HEK293 (cell line): ENCODE data around the gene ACOT9.

Experiments used
- CTCF ChIA-PET: fragments of 350-600 bp; formaldehyde crosslinking; extraction: SDS; loops from one replicate; lab custom pipeline; 2021; ENCODE audit warnings: antibody characterized with exemption; lab: Yijun Ruan, JAX
- POLR2A ChIA-PET: fragments of 300-600 bp; formaldehyde crosslinking; extraction: SDS; loops from one replicate; lab custom pipeline; 2020; ENCODE audit warnings: antibody characterized with exemption, inconsistent platforms; lab: Yijun Ruan, JAX
- H3K27ac ChIP-seq: fragments of 200-500 bp; sonication (Bioruptor generic); 2 replicates; pipeline ENCODE4 v1.5.1; 2014; ENCODE audit warnings: low read depth, low read length, control low read depth, inconsistent platforms; ENCODE audit errors: extremely low read depth
- H3K36me3 ChIP-seq, 2 experiments: fragments of 200-500 bp in 1 of 2; sonication (Bioruptor generic) in 1 of 2; 1 replicate in 1 of 2; 2 replicates in 1 of 2; pipeline ENCODE4 v1.5.1; 2014 to 2017; ENCODE audit warnings: inconsistent platforms in 2 of 2, low read length in 2 of 2; ENCODE audit not compliant: control insufficient read depth in 2 of 2, insufficient read depth in 1 of 2
- H3K4me1 ChIP-seq: fragments of 200-500 bp; sonication (Bioruptor generic); 2 replicates; pipeline ENCODE4 v1.5.1; 2014; ENCODE audit warnings: mild to moderate bottlenecking, low read length, inconsistent platforms; ENCODE audit not compliant: control insufficient read depth, insufficient read depth
- H3K4me3 ChIP-seq: 2 replicates; pipeline ENCODE4 v1.5.1; 2011; ENCODE audit warnings: low read depth, mild to moderate bottlenecking, control low read depth, low read length, moderate library complexity
- H3K9me3 ChIP-seq: fragments of 200-500 bp; sonication (Bioruptor generic); 2 replicates; pipeline ENCODE4 v1.5.1; 2014; ENCODE audit warnings: low read depth, low read length, inconsistent platforms; ENCODE audit not compliant: control insufficient read depth, insufficient read depth
- ZIC2 ChIP-seq: fragments of 450-650 bp; formaldehyde crosslinking; IDR thresholded peaks from 2 replicates; pipeline ENCODE4 v1.5.1; 2016; ENCODE audit warnings: missing biosample characterization, missing genetic modification characterization
- ZNF501 ChIP-seq: fragments of 450-650 bp; formaldehyde crosslinking; IDR thresholded peaks from 2 replicates; pipeline ENCODE4 v1.5.1; 2016; ENCODE audit warnings: missing biosample characterization, missing genetic modification characterization
- ZSCAN30 ChIP-seq: fragments of 450-650 bp; IDR thresholded peaks from 2 replicates; pipeline ENCODE4 v1.5.1; 2018; ENCODE audit warnings: missing biosample characterization, mild to moderate bottlenecking, missing genetic modification characterization, moderate library complexity

Gene ACOT9

DNA sequence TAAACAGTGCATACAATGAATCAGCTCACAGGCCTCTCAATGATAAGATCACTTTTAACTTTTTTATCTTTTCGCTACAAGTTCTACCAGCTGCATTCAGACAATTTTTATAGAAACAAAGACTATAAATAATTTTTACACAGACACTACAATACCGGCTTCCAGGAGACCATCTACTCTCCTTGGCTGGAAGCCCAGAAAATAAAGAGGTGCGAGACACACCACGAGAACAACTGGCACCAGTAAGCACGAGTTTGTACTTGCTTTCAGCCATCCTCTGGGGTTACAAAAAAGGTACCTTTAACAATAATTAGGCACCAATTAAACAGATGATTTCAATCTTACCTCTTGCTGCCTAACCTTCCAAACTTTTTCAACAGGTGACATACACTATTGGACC is 87.0 kb downstream of the ACOT9 start:
- Histone ChIP-seq H3K4me1 (no peaks in the 10 kb centered on the region), H3K4me3 (no peak overlapping the region), H3K36me3 (no peaks in the 10 kb centered on the region)
- POLR2A ChIA-PET = no interaction called here
- CTCF ChIA-PET = no interaction called here
- no peak for TF ChIP-seq ZSCAN30 (tag by site-specific recombination)
- no peak for TF ChIP-seq ZIC2 (tag by site-specific recombination)
- no peak for TF ChIP-seq ZNF501 (tag by site-specific recombination)
- TF ChIP-seq, all 188 proteins: peak for 0
- no peaks in the 10 kb centered on the region for H3K9me3 ChIP-seq
- H3K27ac ChIP-seq = no peak overlapping the region
